ENCODE results near the gene TMEM163. TPM values are rescaled to one million over a fixed set of nuclear protein-coding genes. Genes with fewer than 3 reads are reported as not detected.

The TMEM163 gene
- total and polyA plus RNA-seq, 2 of the 13 experiments (the other 11 are each of a cell fraction or from before 2014, with no cell fraction given) = 0.05 TPM; not detected in 1

- no peak for TF ChIP-seq ARNT2 (CRISPR knock-in tag; IDR thresholded peaks at IDR 0.05; ENCODE audit: low read depth)
- no peak for TF ChIP-seq AKAP8 (CRISPR knock-in tag; IDR thresholded peaks at IDR 0.05)
- TF ChIP-seq HNRNPK (IDR thresholded peaks at IDR 0.05; ENCODE audit: low read depth, low read length, poor library complexity, severe bottlenecking) = no peak
- TF ChIP-seq CTCF (CRISPR knock-in tag; IDR thresholded peaks at IDR 0.05) = 0 out of 2 replicates have a peak, but pooled peaks have one; percentile 11
- no peak for TF ChIP-seq ZFYVE20 (CRISPR knock-in tag; IDR thresholded peaks at IDR 0.05; ENCODE audit: borderline replicate concordance, low read depth)
- no peaks in the 10 kb centered on the region for H3K9me3 ChIP-seq (ENCODE audit: low read length)
- H2AFZ ChIP-seq (ENCODE audit: low read length) = no peak overlapping the region
- BruUV-seq (replicated peaks) = no TSS peak
- DNase-seq (ENCODE audit: low spot score) = no peak
- H3K4me3 ChIP-seq (replicated peaks in 1 of 3; ENCODE audit: insufficient read depth in 1 of 3, low read depth in 2 of 3, low read length in 3 of 3) = no peak overlapping the region
- H3K27ac ChIP-seq (ENCODE audit: extremely low read length, insufficient read depth, low read length) = no peak overlapping the region
- intact Hi-C loops (cut with micrococcal nuclease; ENCODE audit: unreplicated experiment) (no loop called here), in situ Hi-C loops (cut with HindIII; ENCODE audit: extremely low pct_ligation_motif_present, low pct_unique_long_range_greater_than_20kb) (no loop called here)
- H3K27me3 ChIP-seq (ENCODE audit: control insufficient read depth in 1 of 2, insufficient read depth in 2 of 2, low read length in 2 of 2) = no peaks in the 10 kb centered on the region
- 0 out of 2 replicates have a peak, but pooled peaks cover 6% of the 10 kb centered on the region for H4K20me1 ChIP-seq (ENCODE audit: insufficient read depth, low read length)
- H3K4me2 ChIP-seq (ENCODE audit: low read depth, low read length) = no peak overlapping the region
- ATAC-seq = no peak
- POLR2A ChIA-PET = interaction anchor here (4.3 kb wide), 1 partner anchor 24 kb away, joined by 26 read pairs; no protein-coding TSS in a partner anchor
- CTCF ChIA-PET (ENCODE audit: low intra/inter-chr PET ratio, low total read pairs) = no interaction called here
- H3K4me1 ChIP-seq (ENCODE audit: insufficient read depth, low read length) = peaks cover 50% of the 10 kb centered on the region
- FAIRE-seq = no peak
- H3K79me2 ChIP-seq (ENCODE audit: insufficient read depth, low read length) = peaks cover 55% of the 10 kb centered on the region
- no peak overlapping the region for H3K9ac ChIP-seq (ENCODE audit: insufficient read depth, low read depth, low read length)
- H3K36me3 ChIP-seq (replicated peaks in 1 of 2; ENCODE audit: control insufficient read depth in 1 of 2, insufficient read depth in 2 of 2, low read length in 2 of 2) = peaks cover 50 to 84% of the 10 kb centered on the region in 2 experiments
These were observed 282.9 kb downstream of the TMEM163 start for GRCh38 chr2:134435936-134436335.

- H3K27me3 ChIP-seq (ENCODE audit: control insufficient read depth in 1 of 2, insufficient read depth in 2 of 2, low read length in 2 of 2) = no peaks in the 10 kb centered on the region
- H3K79me2 ChIP-seq (ENCODE audit: insufficient read depth, low read length) = peaks cover 55% of the 10 kb centered on the region
- no peaks in the 10 kb centered on the region for H3K9me3 ChIP-seq (ENCODE audit: low read length)
- ATAC-seq = no peak
- H3K4me2 ChIP-seq (ENCODE audit: low read depth, low read length) = no peak overlapping the region
- FAIRE-seq = no peak
- peak; percentile 63 for TF ChIP-seq RBM22 (optimal IDR thresholded peaks at IDR 0.05; ENCODE audit: low read length)
- 0 out of 2 replicates have a peak, but pooled peaks have one; percentile 33 for TF ChIP-seq RFX1 (IDR thresholded peaks at IDR 0.05)
- TF ChIP-seq TOPORS (CRISPR knock-in tag; IDR thresholded peaks at IDR 0.05) = no peak
- BruUV-seq (replicated peaks) = no TSS peak
- peaks cover 53 to 86% of the 10 kb centered on the region in 2 experiments for H3K36me3 ChIP-seq (replicated peaks in 1 of 2; ENCODE audit: control insufficient read depth in 1 of 2, insufficient read depth in 2 of 2, low read length in 2 of 2)
- no peak overlapping the region for H2AFZ ChIP-seq (ENCODE audit: low read length)
- no peak for DNase-seq (ENCODE audit: low spot score)
- H3K9ac ChIP-seq (ENCODE audit: insufficient read depth, low read depth, low read length) = no peak overlapping the region
- peaks cover 54% of the 10 kb centered on the region for H3K4me1 ChIP-seq (ENCODE audit: insufficient read depth, low read length)
- no peak overlapping the region for H3K4me3 ChIP-seq (replicated peaks in 1 of 3; ENCODE audit: insufficient read depth in 1 of 3, low read depth in 2 of 3, low read length in 3 of 3)
- H4K20me1 ChIP-seq (ENCODE audit: insufficient read depth, low read length) = 0 out of 2 replicates have a peak, but pooled peaks cover 6% of the 10 kb centered on the region
- 93% methylated on average over 4 of the region's 4 CpGs for WGBS (ENCODE audit: low lambda C conversion rate)
- CTCF ChIA-PET (ENCODE audit: low intra/inter-chr PET ratio, low total read pairs) = no interaction called here
- no peak overlapping the region for H3K27ac ChIP-seq (ENCODE audit: extremely low read length, insufficient read depth, low read length)
- intact Hi-C loops (cut with micrococcal nuclease; ENCODE audit: unreplicated experiment) (no loop called here), in situ Hi-C loops (cut with HindIII; ENCODE audit: extremely low pct_ligation_motif_present, low pct_unique_long_range_greater_than_20kb) (no loop called here)
- POLR2A ChIA-PET = interaction anchor here (4.3 kb wide), 1 partner anchor 24 kb away, joined by 26 read pairs; no protein-coding TSS in a partner anchor
These were observed 283.3 kb downstream of the TMEM163 start for GRCh38 chr2:134435505-134435904.

All from HepG2 (cell line).